Testis (tissue), 2 donors: ENCODE results near the gene B3GNT7.
"Not testable (repeated sequence)": the region's sequence is repeated elsewhere in the genome, so short reads cannot be mapped to it uniquely, and the experiment has no call there.

ENCODE experiments used
- POLR2A ChIP-seq: fragments of 450-650 bp; IDR thresholded peaks from one replicate; pipeline ENCODE4 v1.6.1; 2017; ENCODE audit warnings: antibody characterized with exemption, mild to moderate bottlenecking, moderate library complexity
- TF ChIP-seq, protein P1 (sequence below), 3 experiments: fragments of 450-650 bp in 2 of 3; fragments of 200-600 bp in 1 of 3; sonication (generic) in 1 of 3; IDR thresholded peaks; one replicate each; pipeline ENCODE4 v1.5.1; 2016 to 2019; ENCODE audit warnings: antibody characterized with exemption in 3 of 3, mild to moderate bottlenecking in 2 of 3, moderate library complexity in 1 of 3

DNA sequence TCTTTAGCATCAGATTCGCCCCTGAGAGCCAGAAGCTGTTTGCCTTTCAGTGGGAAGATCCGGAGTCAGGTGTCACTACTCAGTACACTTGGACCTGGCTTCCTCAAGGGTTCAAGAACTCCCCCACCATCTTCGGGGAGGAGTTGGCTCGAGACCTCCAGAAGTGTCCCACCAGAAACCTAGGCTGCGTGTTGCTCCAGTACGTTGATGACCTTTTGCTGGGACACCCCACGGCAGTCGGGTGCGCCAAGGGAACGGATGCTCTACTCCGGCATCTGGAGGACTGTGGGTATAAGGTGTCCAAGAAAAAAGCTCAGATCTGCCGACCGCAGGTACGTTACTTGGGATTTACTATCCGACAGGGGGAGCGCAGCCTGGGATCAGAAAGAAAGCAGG is 8.7 kb downstream of the B3GNT7 start:
- TF ChIP-seq, protein P1, sequence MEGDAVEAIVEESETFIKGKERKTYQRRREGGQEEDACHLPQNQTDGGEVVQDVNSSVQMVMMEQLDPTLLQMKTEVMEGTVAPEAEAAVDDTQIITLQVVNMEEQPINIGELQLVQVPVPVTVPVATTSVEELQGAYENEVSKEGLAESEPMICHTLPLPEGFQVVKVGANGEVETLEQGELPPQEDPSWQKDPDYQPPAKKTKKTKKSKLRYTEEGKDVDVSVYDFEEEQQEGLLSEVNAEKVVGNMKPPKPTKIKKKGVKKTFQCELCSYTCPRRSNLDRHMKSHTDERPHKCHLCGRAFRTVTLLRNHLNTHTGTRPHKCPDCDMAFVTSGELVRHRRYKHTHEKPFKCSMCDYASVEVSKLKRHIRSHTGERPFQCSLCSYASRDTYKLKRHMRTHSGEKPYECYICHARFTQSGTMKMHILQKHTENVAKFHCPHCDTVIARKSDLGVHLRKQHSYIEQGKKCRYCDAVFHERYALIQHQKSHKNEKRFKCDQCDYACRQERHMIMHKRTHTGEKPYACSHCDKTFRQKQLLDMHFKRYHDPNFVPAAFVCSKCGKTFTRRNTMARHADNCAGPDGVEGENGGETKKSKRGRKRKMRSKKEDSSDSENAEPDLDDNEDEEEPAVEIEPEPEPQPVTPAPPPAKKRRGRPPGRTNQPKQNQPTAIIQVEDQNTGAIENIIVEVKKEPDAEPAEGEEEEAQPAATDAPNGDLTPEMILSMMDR (IDR thresholded peaks at IDR 0.05): not testable (repeated sequence)
- not testable (repeated sequence) for TF ChIP-seq POLR2A
